ENCODE measurements around the gene TMOD2.

DNA sequence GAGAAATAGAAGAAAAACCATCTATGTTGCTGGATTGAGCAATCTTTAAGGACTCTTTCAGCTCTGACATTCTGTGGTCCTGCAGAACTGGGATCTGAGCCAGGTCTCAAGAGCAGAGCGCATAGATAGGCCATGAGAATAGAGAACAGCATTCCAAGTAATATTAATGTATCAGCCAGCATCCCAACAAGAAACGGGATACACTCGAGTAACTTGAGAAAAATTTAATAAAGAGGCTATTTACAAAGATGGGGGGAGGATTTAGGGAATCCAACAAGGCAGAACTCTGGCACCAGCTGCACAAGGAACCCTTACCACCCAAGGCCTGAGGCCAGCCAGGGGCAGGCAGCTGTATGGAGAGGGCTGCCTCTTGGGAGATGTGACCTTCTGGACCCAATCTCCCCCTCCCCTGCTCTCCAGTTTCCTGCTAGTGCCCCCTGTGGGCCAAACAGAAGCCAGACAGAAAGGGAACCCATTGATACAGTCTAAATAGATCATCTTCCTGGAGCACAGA is 8.2 kb downstream of the TMOD2 start:
- TF ChIP-seq EP300 (IDR thresholded peaks at IDR 0.05; ENCODE audit: borderline replicate concordance) (no peak), YY1 (IDR thresholded peaks at IDR 0.05; ENCODE audit: low read depth) (no peak)

Measured in Ishikawa (cell line).